GM21515 (cell line): ENCODE measurements around the gene ATP2B3.

Experiments used
- ATAC-seq: cut with Tn5 transposase; IDR thresholded peaks from one replicate; pipeline ENCODE4 v1.9.1; 2021; ENCODE audit not compliant: unreplicated experiment

Gene ATP2B3

DNA sequence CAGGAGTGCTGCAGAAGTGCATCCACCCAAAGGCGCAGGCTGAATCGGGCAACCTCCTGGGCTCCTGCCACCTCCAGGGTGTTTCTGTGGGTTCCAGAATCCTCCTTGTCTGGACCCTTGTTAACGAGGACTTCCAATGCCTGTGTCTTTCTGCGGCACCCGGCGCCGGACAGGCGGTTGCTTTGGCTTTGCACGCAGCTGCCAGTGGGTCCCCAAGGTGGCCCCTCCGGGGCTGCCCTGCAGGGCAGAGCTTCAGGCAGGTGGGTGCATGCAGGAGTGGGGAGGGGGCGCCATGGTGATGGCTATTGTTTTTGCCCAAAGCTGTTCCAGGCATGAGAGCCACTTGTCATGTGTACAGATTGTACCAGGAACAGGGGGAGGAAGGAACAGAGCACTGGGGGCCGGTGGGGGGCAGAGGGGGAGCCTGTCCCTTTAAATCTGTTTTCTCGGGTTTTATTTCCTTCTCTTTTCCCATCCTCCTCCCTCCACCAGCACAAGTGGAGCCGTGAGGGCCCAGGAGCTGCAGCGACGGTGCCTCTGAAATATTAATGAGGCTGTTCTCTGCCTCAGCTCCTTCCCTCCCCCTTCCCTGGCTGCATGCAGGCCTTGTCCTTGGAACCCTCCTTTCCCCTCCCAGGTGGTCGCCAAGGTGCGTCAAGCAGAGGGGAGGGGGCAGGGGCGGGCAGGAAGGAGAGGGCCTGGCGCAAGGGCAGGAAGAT lies 13.1 kb downstream of the ATP2B3 start:
- no peak for ATAC-seq

DNA sequence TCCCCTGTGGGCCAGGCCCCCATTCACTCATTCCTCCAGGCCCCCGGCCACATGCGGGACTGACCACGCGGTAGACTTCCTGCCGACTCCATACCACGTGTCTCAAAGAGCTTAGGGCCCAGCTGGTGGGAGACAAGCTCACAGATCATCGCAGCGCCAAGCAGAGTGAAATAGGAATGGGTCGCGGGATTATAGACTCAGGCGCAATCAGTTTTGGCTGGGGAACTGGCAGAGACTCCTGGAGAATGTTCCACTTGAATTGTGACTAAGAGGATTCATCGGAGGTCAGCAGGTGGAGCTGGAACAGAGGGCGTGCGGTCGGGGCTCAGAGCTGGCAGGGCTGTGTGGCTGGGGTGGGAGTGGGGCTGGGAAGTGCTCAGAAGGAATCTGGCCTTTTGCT lies 15.6 kb downstream of the ATP2B3 start:
- no peak for ATAC-seq

DNA sequence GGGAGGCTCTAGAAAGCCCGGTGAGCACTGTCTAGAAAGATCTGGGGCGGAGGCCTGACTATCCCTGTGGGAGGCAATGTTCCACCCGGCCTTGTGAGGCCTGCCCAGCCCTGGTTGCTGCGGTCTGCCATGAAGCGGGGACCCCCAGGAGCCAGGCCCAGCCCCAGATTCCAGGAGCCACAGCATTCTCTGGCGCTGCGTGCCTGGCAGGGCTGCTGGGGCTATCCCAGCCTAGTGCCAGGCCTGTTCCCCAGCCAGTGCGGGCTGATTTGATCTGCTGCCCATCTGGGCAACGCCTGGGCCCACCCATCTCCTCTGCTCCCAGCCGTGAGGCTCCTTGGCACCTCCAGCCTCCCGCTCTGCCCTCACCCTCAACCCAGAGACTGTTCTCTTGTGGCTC lies 19.6 kb downstream of the ATP2B3 start:
- ATAC-seq, result no peak

GRCh38 chrX:153537526-153538295 lies 20.3 kb downstream of the ATP2B3 start:
- no peak for ATAC-seq

- no peak for ATAC-seq
Observed at GRCh38 chrX:153538424-153538823, 21.0 kb downstream of the ATP2B3 start.

GRCh38 chrX:153539171-153539978 lies 21.9 kb downstream of the ATP2B3 start:
- ATAC-seq, result no peak

- ATAC-seq, result no peak
Observed at GRCh38 chrX:153539979-153540358, 22.5 kb downstream of the ATP2B3 start.

- no peak for ATAC-seq
Observed at GRCh38 chrX:153544727-153545126, 27.3 kb downstream of the ATP2B3 start.

DNA sequence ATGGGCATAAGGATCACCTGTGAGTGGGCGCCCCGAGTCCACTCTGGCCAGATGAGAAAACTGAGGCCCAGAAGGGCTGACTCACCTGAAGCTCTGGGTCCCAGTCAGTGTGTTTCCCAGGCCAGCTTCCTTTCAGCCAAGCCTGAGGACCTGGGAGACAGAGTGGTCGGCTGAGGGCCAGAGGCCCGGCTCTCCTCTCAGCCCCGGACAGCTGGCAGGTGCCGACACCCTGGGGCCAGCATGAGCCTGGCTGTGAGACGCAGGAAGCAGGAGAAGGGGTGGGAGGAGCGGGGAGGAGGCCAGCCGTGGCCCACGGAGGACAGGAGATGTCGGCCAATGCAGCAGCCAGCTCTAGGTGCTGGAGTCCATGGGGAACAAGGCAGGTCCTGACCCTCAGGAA lies 28.9 kb downstream of the ATP2B3 start:
- ATAC-seq, result no peak

DNA sequence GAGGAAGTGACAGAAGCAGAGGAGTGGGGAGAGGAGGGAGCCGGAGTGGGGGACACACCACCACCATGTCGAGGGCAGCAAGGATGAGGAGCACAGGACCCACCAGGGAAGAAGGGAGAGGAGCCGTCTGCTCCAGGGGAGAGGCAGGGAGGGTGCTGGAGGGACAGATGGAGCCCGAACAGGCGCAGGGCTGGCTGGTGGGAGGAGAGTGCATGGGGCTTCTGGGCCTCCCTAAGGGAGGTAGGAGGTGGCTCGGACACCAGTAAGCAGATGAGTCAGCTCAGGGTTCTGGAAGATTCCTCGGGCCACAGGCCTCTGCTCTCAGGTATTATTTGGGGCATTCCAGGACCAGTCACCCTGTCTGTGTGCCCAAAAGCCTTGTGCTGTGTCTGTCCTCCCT lies 29.8 kb downstream of the ATP2B3 start:
- ATAC-seq, result no peak

- ATAC-seq, result no peak
Observed at GRCh38 chrX:153549231-153549630, 31.8 kb downstream of the ATP2B3 start.

DNA sequence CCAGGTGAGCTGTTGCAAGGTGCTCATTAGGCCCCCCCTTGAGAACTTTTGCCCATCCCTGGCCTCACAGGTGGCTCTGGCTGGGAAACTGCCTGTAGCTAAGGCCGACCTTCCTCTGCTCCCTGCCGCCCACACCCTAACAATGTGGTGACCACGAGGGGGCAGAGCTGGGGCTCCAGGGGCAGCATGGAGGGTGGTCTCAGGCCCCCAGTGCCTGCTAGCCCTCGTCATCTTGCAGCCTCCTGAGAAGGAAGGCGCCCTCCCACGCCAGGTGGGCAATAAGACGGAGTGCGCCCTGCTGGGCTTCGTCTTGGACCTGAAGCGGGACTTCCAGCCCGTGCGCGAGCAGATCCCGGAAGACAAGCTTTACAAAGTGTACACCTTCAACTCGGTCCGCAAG lies 32.4 kb downstream of the ATP2B3 start:
- no peak for ATAC-seq

GRCh38 chrX:153551135-153551534 lies 33.7 kb downstream of the ATP2B3 start:
- ATAC-seq, result no peak

DNA sequence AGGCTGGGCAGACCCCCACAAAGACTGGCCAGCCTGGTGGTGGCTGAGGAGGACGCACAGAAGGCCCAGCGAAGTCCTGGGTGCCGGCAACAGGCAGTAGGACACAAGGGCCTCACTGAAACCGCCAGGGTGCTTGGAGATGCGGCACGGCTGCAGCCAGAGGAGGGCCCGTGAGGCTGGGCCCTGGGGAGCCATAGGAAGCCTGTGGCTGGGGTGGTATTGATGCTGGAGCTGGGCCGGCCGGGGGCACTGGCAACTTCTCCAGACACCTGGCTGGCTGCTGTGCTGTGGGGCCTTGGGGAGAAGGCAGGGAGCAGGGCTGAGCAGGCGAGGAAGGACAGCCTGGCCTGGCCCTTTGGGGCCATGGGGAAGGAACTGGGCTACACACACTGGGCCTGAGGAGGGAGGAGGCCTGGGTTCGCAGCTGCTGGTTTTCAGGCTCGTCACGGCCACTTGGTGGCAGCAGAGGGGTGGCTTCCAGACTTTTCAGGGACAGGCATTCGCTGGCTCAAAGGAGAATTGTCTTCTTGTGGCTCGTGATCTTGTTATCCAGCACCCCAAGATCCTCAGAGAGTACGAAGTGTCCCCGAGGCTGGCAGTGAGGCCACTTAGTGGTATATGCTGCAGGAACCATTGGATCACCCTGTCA lies 37.2 kb downstream of the ATP2B3 start:
- ATAC-seq, result no peak

GRCh38 chrX:153556767-153557166 lies 39.3 kb downstream of the ATP2B3 start:
- ATAC-seq, result no peak

DNA sequence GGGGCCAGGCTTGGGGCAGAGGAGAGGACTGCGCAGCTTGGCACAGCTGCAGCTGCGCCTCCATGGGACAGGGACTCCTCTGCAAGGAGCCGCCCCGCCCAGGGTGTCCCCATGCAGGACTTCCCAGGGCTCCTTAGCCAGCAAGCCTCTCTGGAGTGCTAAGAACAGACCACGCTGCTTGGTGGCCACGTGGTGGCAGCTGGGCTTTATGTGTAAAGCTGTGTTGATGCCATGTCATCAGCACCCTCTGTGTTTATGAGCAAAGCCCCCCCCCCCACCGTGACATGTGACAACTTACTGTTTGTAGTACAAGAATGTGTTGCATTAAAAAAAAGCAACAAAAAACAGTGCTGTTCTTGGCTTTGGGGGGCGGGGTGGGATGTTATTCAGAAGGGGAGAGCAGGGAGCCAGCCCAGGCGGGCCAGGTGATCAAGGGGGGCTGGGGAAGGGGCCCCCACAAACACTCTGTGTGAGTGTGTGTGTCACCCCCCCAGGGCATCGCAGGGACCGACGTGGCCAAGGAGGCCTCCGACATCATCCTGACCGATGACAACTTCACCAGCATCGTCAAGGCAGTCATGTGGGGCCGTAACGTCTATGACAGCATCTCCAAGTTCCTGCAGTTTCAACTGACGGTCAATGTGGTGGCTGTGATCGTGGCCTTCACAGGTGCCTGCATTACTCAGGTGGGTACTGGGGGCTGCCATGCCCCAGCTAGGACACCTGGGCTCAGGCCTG lies 40.3 kb downstream of the ATP2B3 start:
- no peak for ATAC-seq

DNA sequence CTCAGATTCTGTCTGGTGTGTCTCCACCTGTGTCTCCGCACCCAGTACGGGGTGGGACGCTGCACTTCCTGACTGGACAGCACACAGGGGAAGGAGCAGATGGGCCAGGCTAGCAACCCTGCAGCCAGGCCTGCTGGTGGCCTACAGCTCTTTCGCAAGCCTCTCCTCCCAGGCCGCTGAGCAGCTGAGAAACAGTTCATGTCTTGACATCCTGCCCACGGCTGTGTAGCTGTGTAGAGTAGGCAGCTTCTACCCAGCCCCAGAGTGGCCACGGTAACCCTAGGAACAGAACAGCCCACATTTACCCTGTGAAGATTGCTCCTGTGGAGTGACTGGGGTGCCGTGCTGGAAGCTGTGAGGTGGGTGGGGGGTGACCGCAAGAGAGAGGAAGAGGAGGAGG lies 42.6 kb downstream of the ATP2B3 start:
- no peak for ATAC-seq

GRCh38 chrX:153560466-153560865 lies 43.0 kb downstream of the ATP2B3 start:
- no peak for ATAC-seq

DNA sequence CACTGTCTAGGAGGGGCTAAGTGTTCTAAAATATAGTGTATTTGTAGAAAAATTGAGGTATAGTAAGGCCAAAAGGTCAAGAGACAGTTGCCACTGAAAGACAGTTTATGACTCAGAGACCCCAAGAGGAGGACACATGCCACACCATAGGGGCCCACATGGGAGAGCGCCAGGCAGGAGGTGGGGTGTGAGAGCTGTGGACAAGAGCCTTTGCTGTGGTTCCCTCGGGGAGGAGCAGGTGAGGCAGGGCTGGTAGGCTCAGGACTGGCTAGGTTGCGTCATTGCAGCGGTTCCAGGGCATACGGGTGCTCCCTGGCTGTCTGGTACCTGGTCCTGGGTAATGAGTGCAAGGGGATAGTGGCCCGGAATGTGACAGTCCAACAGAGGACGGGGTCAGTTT lies 43.9 kb downstream of the ATP2B3 start:
- no peak for ATAC-seq

DNA sequence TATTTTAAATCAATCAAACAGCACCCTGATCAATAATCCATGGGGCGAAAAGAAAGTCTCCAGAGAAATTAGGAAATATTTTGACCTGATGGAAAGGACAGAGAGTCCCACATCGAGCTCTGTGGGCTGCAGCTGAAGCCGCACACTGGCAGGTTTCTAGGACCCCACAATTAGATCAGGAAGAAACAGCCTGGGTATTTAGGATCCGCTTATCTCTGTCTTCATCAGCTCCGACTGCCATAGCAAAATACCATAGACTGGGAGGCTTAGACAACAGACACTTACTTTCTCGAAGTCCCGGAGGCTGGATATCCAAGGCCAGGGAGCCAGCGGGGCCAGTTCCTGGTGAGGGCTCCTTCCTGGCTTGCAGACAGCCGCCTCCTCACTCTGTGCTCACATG lies 45.1 kb downstream of the ATP2B3 start:
- no peak for ATAC-seq
